Right atrium auricular region (tissue), 2 donors: ENCODE data around the gene CDK5RAP2. TPM values are rescaled to one million over a fixed set of nuclear protein-coding genes. Genes with fewer than 3 reads are reported as not detected.
A peak's percentile ranks its signal among the peaks of the same experiment; 100 is the strongest.

ENCODE experiments used
- DNase-seq: peaks from one replicate; pipeline ENCODE4 v3.0.0-alpha.2; 2019; ENCODE audit warnings: low spot score
- H3K27ac ChIP-seq, 2 donors: fragments of 200-600 bp; sonication (generic); 1 replicate in 1 of 2; 2 replicates in 1 of 2; pipeline ENCODE4 v1.5.1; 2016 to 2019
- H3K27me3 ChIP-seq, 2 donors: fragments of 200-600 bp; sonication (generic); one replicate each; pipeline versions ENCODE4 v1.5.1 to v1.6.0; 2017 to 2019
- H3K36me3 ChIP-seq: fragments of 200-600 bp; sonication (generic); one replicate; pipeline ENCODE4 v1.5.1; 2016
- H3K4me1 ChIP-seq, 2 donors: fragments of 200-600 bp; sonication (generic); one replicate each; pipeline versions ENCODE4 v1.5.1 to v1.6.0; 2017 to 2019
- H3K4me3 ChIP-seq, 2 donors: fragments of 200-600 bp; sonication (generic); 1 replicate in 1 of 2; 2 replicates in 1 of 2; pipeline ENCODE4 v1.5.1; 2017 to 2019; ENCODE audit warnings: mild to moderate bottlenecking in 1 of 2, moderate library complexity in 1 of 2
- H3K9me3 ChIP-seq, 2 donors: fragments of 200-600 bp; sonication (generic); one replicate each; pipeline ENCODE4 v1.5.1; 2019
- CTCF ChIP-seq, 2 donors: fragments of 200-600 bp; sonication (generic); IDR thresholded peaks; one replicate each; pipeline ENCODE4 v1.5.1; 2019; ENCODE audit warnings: antibody characterized with exemption in 2 of 2
- total RNA-seq, 2 donors: library from RNA; depleted of rRNA; stranded (reverse); fragments of >200 nt; gene quantifications; one replicate each; pipeline ENCODE4 v1.1.0, GENCODE V29; 2016

The CDK5RAP2 gene
- total RNA-seq, 2 donors from 2014 or later: 36.7 to 40.4 TPM

DNA sequence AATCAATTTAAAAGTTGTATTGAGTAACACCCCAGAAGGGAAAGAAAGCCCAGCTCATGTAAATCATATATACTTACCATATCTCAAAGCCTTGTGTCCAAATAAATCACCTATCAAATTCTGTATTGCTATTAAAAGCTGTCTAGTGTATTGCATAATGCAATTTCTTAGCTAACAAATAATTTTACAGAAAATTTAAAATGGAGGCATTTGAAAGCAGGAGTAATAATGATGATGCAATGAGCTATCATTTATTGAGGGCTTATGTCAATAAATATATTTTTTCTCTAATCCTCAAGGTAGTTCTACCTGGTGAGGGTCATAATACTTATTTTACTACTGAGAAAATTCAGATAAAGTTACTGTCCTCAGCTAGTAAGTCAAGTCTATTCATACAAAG is 42.8 kb upstream of the CDK5RAP2 start:
- Histone ChIP-seq H3K27me3 (no peaks in the 10 kb centered on the region), H3K4me1 (no peaks in the 10 kb centered on the region), H3K36me3 (peaks cover 4% of the 10 kb centered on the region), H3K4me3 (no peak overlapping the region), H3K27ac (no peak overlapping the region), H3K9me3 (no peaks in the 10 kb centered on the region)
- DNase-seq: no peak
- no peak for TF ChIP-seq CTCF (IDR thresholded peaks at IDR 0.05)

- Histone ChIP-seq H3K36me3 (peaks cover 4% of the 10 kb centered on the region), H3K4me1 (no peaks in the 10 kb centered on the region), H3K27me3 (no peaks in the 10 kb centered on the region), H3K9me3 (no peaks in the 10 kb centered on the region), H3K27ac (no peak overlapping the region), H3K4me3 (no peak overlapping the region)
- DNase-seq: no peak
- TF ChIP-seq CTCF (IDR thresholded peaks at IDR 0.05): no peak
Measured at GRCh38 chr9:120621941-120622340, 42.0 kb upstream of the CDK5RAP2 start.

DNA sequence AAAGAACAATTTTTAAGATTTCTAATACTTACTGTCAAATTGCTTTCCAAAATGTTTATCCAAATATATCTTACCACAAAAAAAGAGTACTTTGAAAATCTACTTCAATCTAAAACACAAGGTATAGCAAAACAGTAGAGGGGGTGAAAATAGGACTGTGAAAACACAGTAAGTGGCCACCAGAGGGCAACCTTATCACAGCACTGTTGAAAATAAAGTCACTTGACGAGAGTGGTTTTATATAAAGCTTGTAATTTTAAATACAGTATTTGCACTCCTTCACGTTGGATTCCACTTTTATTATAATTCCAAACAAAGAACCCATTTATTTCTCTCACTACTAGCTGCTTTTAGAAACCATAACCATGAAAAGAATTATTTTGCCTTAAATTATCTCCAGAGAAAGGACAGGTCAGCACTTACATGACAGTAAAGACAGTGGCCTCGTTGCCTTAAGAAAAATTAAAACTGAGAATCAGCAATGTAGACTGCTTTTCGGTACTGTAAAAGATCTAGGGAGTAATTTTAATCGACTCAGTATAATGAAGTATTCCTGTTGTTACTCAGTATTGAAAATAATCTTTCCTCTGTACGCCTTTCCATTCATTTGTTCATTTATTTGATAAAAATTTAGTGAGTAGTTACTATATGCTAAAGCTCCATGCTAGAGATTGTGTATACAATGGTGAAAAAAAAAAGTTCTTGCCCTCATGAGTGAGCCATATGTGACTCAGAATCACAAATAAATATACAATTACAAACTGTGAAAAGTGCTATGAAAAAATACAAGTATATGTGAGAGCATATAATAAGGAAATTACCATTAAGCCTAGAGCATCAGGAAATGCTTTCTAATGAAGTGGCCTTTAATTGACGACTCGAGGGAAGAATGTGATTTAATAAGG is 40.0 kb upstream of the CDK5RAP2 start:
- peak; percentile 73 for DNase-seq
- Histone ChIP-seq H3K27ac (no peak overlapping the region), H3K4me3 (no peak overlapping the region), H3K36me3 (peaks cover 4% of the 10 kb centered on the region), H3K9me3 (no peaks in the 10 kb centered on the region), H3K4me1 (no peaks in the 10 kb centered on the region), H3K27me3 (no peaks in the 10 kb centered on the region)
- TF ChIP-seq CTCF (IDR thresholded peaks at IDR 0.05): peak; percentile 77 to 88

- peaks cover 4% of the 10 kb centered on the region for H3K36me3 ChIP-seq
- no peak overlapping the region for H3K4me3 ChIP-seq
- no peak for TF ChIP-seq CTCF (IDR thresholded peaks at IDR 0.05)
Measured at GRCh38 chr9:120616966-120617935, 37.3 kb upstream of the CDK5RAP2 start.

DNA sequence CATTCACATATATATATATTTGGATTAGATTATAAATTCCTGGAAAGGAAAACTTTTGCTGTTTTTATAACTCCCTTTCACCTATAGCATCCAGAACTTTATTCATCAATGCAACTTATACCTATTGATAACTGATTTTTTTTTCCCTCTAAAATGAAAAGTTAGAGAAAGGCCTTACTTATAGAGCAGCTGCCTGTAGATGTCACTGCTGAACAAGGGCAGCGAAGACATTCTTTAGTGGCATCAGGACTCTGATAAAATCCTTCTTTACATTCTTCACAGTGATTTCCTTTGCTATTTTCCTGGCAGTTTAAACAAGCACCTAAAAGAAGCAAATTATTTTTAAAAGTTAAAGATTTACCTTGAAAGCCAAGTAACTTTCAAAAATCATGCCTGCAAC is 32.3 kb upstream of the CDK5RAP2 start:
- TF ChIP-seq CTCF (IDR thresholded peaks at IDR 0.05): no peak
- Histone ChIP-seq H3K9me3 (no peaks in the 10 kb centered on the region), H3K4me3 (no peak overlapping the region), H3K27ac (no peak overlapping the region), H3K4me1 (no peaks in the 10 kb centered on the region), H3K27me3 (no peaks in the 10 kb centered on the region), H3K36me3 (no peaks in the 10 kb centered on the region)
- DNase-seq: no peak

More at GRCh38 chr9:120616966-120617935, 37.3 kb upstream of the CDK5RAP2 start:
- Histone ChIP-seq H3K27ac (no peak overlapping the region), H3K27me3 (no peaks in the 10 kb centered on the region), H3K9me3 (no peaks in the 10 kb centered on the region), H3K4me1 (no peaks in the 10 kb centered on the region)
- no peak for DNase-seq
